B cell (primary cell): ENCODE data around the gene NDOR1.

Experiments used
- EZH2 ChIP-seq: IDR thresholded peaks from 2 replicates; pipeline ENCODE4 v1.6.1; 2012; ENCODE audit warnings: borderline replicate concordance, low read depth, mild to moderate bottlenecking, moderate library complexity, low read length; ENCODE audit not compliant: insufficient read depth, poor library complexity, severe bottlenecking
- TF ChIP-seq, protein P1 (sequence below): fragments of 200-600 bp; IDR thresholded peaks from one replicate; pipeline ENCODE4 v1.8.0; 2022; ENCODE audit warnings: antibody characterized with exemption, mild to moderate bottlenecking

DNA sequence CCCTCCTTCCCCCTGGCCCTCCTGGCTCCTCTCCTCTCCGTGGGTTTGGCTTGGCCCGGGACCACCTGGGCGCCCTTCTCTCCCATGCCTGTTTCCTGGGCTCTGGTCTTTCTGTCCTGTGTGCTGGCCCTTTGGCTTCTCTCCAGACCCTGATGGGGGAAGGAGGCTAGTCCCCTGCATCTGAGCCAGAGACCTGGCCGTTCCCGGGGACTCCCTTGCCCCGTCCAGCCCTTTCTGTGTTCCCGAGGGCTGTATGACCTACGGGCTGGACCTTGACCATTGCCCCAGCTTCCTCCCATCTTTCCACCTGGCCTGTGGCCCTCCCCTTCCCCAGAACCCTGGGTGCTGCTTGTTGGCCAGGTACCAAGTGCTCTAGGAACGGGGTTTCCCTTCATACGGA lies 58.0 kb downstream of the NDOR1 start:
- TF ChIP-seq, protein P1, sequence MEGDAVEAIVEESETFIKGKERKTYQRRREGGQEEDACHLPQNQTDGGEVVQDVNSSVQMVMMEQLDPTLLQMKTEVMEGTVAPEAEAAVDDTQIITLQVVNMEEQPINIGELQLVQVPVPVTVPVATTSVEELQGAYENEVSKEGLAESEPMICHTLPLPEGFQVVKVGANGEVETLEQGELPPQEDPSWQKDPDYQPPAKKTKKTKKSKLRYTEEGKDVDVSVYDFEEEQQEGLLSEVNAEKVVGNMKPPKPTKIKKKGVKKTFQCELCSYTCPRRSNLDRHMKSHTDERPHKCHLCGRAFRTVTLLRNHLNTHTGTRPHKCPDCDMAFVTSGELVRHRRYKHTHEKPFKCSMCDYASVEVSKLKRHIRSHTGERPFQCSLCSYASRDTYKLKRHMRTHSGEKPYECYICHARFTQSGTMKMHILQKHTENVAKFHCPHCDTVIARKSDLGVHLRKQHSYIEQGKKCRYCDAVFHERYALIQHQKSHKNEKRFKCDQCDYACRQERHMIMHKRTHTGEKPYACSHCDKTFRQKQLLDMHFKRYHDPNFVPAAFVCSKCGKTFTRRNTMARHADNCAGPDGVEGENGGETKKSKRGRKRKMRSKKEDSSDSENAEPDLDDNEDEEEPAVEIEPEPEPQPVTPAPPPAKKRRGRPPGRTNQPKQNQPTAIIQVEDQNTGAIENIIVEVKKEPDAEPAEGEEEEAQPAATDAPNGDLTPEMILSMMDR = no peak
- TF ChIP-seq EZH2 = no peak
